ENCODE data around the gene PEX7.

DNA sequence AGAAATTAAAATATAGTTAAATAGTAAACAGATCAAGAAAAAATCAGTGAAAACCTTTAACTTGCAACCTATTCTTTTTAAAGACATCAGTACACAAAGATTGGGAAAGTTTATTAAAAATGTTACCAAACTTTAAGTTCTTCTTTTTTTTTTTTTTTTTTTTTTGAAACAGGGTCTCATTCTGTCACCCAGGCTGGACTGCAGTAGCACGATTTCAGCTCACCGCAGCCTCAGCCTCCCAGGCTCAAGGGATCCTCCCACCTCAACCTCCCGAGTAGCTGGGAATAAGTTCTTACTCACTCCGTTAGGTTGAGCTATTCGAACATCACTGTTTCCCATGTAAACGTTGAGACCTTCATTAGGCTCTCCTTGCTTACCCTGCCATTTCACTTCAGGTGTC, 35.7 kb upstream of the PEX7 start:
- TF ChIP-seq POLR2A (IDR thresholded peaks at IDR 0.05): no peak
- TF ChIP-seq POLR2AphosphoS5 (IDR thresholded peaks at IDR 0.05; ENCODE audit: insufficient read depth in 1 of 2, low read depth in 1 of 2): no peak
- TF ChIP-seq, protein P1, sequence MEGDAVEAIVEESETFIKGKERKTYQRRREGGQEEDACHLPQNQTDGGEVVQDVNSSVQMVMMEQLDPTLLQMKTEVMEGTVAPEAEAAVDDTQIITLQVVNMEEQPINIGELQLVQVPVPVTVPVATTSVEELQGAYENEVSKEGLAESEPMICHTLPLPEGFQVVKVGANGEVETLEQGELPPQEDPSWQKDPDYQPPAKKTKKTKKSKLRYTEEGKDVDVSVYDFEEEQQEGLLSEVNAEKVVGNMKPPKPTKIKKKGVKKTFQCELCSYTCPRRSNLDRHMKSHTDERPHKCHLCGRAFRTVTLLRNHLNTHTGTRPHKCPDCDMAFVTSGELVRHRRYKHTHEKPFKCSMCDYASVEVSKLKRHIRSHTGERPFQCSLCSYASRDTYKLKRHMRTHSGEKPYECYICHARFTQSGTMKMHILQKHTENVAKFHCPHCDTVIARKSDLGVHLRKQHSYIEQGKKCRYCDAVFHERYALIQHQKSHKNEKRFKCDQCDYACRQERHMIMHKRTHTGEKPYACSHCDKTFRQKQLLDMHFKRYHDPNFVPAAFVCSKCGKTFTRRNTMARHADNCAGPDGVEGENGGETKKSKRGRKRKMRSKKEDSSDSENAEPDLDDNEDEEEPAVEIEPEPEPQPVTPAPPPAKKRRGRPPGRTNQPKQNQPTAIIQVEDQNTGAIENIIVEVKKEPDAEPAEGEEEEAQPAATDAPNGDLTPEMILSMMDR (IDR thresholded peaks at IDR 0.05): no peak

Data from vagina (tissue), 2 donors.